HEK293 (cell line): ENCODE measurements around the gene MSANTD1.

Experiments
- ZBTB49 ChIP-seq: fragments of 450-650 bp; formaldehyde crosslinking; IDR thresholded peaks from 2 replicates; pipeline ENCODE4 v1.5.1; 2016; ENCODE audit warnings: missing biosample characterization, missing genetic modification characterization, low read depth
- ZNF654 ChIP-seq: fragments of 450-650 bp; formaldehyde crosslinking; IDR thresholded peaks from 2 replicates; pipeline ENCODE4 v1.5.1; 2016; ENCODE audit warnings: low read depth, missing biosample characterization, missing genetic modification characterization
- ZXDB ChIP-seq: fragments of 450-650 bp; formaldehyde crosslinking; IDR thresholded peaks from 2 replicates; pipeline ENCODE4 v1.5.1; 2016; ENCODE audit warnings: missing biosample characterization, missing genetic modification characterization

DNA sequence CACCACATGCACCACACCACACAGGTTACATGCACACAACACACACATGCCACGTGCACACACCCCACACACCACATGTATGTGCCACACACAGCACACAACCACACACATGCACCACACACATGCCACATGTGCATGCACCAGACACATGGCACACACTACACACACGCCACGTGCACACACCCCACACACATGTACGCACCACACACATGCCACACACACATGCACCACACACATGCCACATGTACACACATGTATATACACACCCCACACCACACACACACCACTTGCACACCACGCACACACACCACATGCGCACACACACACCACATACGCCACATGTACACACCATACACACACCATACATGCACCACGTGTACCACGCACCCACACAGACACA, 19.6 kb upstream of the MSANTD1 start:
- TF ChIP-seq ZXDB (tag by site-specific recombination) (no peak), ZBTB49 (tag by site-specific recombination) (no peak), ZNF654 (tag by site-specific recombination) (no peak)
